Measurements from ENCODE around the gene CDCA8.

The CDCA8 gene

DNA sequence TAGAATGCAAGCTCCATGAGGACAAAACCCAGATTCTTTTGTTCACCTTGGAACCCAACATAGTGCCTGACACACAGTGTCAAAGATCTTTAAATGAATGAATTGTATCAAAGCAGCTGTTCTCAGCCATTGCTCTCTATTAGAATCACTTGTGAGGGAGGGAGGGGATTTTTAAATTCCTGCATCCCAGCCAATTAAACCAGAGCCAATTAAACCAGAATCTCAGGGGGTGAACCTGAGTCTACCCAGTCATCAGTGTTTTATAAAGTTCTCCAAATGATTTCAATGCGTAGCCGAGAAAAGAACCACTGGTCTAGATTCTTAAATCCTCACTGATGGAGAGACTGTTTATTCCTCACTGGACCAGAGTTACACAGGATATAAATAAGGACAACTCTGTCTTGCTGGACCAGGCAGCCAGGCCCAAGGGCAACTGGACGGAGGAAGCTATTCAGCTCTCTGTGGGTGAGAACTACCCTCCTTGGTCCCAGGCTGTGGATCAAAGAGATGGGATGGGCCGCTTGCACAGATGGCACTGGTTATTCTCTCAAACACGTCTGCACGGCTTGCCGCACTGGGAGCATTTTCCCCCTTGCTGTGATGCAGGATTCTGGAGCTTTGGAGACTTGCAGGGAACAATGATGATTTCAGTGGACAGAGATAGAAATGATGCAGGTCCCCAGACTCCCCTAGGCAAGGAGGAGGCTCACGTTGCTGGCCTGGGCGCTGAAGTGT lies 20.0 kb upstream of the CDCA8 start:
- TF ChIP-seq, protein P1, sequence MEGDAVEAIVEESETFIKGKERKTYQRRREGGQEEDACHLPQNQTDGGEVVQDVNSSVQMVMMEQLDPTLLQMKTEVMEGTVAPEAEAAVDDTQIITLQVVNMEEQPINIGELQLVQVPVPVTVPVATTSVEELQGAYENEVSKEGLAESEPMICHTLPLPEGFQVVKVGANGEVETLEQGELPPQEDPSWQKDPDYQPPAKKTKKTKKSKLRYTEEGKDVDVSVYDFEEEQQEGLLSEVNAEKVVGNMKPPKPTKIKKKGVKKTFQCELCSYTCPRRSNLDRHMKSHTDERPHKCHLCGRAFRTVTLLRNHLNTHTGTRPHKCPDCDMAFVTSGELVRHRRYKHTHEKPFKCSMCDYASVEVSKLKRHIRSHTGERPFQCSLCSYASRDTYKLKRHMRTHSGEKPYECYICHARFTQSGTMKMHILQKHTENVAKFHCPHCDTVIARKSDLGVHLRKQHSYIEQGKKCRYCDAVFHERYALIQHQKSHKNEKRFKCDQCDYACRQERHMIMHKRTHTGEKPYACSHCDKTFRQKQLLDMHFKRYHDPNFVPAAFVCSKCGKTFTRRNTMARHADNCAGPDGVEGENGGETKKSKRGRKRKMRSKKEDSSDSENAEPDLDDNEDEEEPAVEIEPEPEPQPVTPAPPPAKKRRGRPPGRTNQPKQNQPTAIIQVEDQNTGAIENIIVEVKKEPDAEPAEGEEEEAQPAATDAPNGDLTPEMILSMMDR (conservative IDR thresholded peaks at IDR 0.05; ENCODE audit: low read depth, low read length): no peak
- no peak overlapping the region for H3K4me3 ChIP-seq (ENCODE audit: low read length)
- no peak for DNase-seq (ENCODE audit: low read depth)

DNA sequence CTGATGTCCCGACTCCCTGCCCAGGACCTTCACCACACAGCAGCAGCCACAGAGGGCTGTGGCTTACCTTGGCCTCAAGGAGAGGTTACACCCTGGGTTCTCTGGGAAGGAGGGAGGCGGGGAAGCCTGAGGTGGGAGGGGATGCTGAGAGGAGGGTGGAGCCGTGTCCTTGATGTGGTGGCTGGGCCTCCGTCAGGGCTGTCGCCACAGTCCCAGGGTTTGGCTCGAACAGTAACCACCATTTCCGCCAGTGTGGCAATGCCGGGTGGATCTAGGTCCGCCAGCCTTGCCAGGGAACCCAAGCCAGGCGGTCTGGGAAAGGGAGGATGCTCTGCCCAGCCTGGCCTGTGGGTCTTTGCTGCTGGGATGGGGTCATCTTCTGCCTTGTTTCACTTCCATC lies 18.4 kb upstream of the CDCA8 start:
- H3K4me3 ChIP-seq (ENCODE audit: low read length): no peak overlapping the region
- TF ChIP-seq, protein P1 (conservative IDR thresholded peaks at IDR 0.05; ENCODE audit: low read depth, low read length): no peak

DNA sequence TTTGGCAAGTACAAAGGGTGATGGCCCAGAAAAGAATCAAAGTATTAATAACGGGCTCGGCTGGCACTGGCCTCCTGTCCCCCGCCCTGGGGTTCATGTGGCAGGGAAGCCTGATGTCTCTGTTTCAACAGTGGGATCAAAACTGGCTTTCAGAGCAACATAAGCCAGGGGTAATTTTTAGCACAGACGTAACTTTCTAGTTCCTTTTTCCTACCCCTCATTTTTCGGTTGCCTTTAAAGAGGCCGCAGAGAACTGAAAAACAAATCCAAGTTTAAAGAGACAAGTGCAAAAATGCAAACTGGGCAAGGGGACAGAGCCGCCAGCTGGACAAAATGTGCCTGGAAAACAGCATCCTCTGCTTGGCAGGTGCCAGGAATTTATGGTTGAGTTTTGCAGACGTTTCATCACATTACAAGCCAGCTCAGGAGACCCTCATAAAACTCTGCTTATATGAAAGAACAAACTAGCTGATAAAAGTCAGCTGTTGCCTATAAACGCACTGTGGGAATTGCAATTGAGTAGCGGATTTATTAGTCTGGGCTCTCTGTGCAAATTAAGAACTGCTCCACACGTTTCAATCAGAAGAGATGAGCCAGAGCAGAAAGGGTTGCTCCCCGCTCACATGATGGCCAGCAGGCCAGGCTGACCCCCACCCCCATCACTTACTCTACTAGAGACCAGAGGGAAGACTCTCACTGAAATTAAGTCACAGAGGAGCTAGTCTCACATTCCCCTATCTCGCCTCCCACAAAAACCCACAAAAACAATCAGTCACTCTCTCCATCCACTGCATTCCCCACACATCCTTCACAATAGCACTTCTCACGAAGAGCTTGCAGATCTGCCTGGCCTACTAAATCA lies 15.8 kb upstream of the CDCA8 start:
- no peak for DNase-seq (ENCODE audit: low read depth)
- no peak overlapping the region for H3K4me3 ChIP-seq (ENCODE audit: low read length)
- TF ChIP-seq, protein P1 (conservative IDR thresholded peaks at IDR 0.05; ENCODE audit: low read depth, low read length): no peak

More for the DNA sequence above, 18.4 kb upstream of the CDCA8 start:
- DNase-seq (ENCODE audit: low read depth): no peak

DNA sequence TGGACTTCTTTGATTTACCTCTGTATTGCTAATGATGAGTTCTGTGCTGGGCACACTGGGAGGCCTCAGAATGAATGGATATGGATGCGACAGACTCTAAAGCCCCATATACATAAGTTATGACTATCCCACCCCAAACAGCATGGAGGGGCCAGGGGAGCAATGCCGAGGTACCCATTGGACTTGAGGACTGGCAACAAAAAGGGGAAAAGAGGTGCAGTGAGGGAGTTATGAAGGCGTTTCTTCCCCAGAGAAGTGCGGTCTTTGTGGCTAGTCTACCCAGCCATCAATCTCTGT lies 15.2 kb upstream of the CDCA8 start:
- TF ChIP-seq, protein P1 (conservative IDR thresholded peaks at IDR 0.05; ENCODE audit: low read depth, low read length): no peak
- no peak for DNase-seq (ENCODE audit: low read depth)
- no peak overlapping the region for H3K4me3 ChIP-seq (ENCODE audit: low read length)

DNA sequence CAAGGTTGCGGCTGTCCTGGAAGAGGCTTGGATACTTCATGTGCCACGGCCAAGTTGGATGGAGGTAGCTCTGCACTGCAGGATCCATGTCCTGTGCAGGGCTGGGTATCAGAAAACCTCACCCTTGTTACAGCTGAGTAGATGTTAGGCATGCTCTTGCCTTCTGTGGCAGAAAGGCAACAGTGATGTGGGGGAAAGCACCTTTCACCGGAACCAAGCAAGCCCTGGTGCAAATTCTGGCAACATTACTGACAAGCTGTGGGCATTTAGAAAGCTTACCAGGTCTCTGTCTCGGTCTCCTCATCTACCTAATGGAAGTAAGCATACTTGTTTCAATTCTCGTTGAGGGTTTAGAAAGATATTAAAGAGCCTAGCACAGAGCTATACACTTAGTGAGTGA lies 14.5 kb upstream of the CDCA8 start:
- DNase-seq (ENCODE audit: low read depth): no peak
- no peak overlapping the region for H3K4me3 ChIP-seq (ENCODE audit: low read length)
- TF ChIP-seq, protein P1 (conservative IDR thresholded peaks at IDR 0.05; ENCODE audit: low read depth, low read length): no peak

DNA sequence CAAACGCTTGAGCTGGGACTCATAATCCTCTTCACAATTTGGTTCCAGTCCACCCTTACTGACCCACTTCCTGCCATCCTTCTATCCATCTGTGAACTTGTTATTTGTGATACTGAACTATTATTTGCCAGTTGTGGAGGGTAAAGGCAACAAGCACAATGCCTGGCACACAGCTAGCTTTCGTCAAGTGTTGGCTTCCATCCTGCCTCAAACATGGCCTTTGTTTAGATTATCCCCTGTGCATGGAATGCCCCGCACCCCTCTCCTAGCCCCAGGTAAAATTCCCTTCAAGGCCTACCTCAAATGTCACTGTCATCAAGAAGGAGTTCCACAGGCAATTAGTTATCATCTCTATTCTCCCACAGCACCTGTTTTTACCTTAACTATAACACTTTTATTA lies 11.4 kb upstream of the CDCA8 start:
- DNase-seq (ENCODE audit: low read depth): no peak
- TF ChIP-seq, protein P1 (conservative IDR thresholded peaks at IDR 0.05; ENCODE audit: low read depth, low read length): no peak
- no peak overlapping the region for H3K4me3 ChIP-seq (ENCODE audit: low read length)

All from retinal pigment epithelial cell (primary cell).